ENCODE measurements around the gene MDN1.

- TF ChIP-seq POLR2A (IDR thresholded peaks at IDR 0.05), result no peak
- TF ChIP-seq CTCF (IDR thresholded peaks at IDR 0.05 in 4 of 5, conservative IDR thresholded peaks at IDR 0.05 in 1 of 5), result no peak
Observed at GRCh38 chr6:89692256-89692655, 127.3 kb downstream of the MDN1 start.

Data from gastrocnemius medialis (tissue), 4 donors.